AG09319 (cell line): Measurements from ENCODE around the gene TXNIP.

ENCODE experiments used
- DNase-seq: peaks from one replicate; pipeline ENCODE4 v3.0.0-alpha.2; 2010; ENCODE audit warnings: low read depth; ENCODE audit errors: extremely low read depth
- TF ChIP-seq, protein P1 (sequence below): IDR thresholded peaks from 2 replicates; pipeline ENCODE4 v1.5.1; 2011; ENCODE audit warnings: low read depth, mild to moderate bottlenecking, inconsistent platforms, low read length, moderate library complexity

TXNIP gene

GRCh38 chr1:145977016-145977415 is 19.4 kb downstream of the TXNIP start:
- TF ChIP-seq, protein P1, sequence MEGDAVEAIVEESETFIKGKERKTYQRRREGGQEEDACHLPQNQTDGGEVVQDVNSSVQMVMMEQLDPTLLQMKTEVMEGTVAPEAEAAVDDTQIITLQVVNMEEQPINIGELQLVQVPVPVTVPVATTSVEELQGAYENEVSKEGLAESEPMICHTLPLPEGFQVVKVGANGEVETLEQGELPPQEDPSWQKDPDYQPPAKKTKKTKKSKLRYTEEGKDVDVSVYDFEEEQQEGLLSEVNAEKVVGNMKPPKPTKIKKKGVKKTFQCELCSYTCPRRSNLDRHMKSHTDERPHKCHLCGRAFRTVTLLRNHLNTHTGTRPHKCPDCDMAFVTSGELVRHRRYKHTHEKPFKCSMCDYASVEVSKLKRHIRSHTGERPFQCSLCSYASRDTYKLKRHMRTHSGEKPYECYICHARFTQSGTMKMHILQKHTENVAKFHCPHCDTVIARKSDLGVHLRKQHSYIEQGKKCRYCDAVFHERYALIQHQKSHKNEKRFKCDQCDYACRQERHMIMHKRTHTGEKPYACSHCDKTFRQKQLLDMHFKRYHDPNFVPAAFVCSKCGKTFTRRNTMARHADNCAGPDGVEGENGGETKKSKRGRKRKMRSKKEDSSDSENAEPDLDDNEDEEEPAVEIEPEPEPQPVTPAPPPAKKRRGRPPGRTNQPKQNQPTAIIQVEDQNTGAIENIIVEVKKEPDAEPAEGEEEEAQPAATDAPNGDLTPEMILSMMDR: no peak
- no peak for DNase-seq

DNA sequence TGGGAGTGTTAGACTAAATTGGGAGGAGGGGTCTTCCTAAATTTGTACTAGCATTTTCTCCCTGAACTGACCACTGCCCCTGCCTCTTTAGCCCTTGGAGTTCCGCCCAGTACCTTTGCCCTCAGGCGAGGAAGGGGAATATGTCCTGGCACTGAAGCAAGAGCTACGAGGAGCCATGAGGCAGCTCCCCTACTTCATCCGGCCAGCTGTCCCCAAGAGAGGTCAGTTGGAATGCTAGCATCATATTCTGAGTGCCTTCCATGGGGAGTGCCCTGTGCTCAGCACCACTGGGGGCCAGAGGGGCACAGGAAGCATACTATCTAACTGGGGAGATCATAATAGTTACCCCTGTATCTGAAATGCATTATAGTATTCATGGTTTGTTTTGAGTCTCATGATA is 21.2 kb downstream of the TXNIP start:
- no peak for DNase-seq
- TF ChIP-seq, protein P1: no peak

DNA sequence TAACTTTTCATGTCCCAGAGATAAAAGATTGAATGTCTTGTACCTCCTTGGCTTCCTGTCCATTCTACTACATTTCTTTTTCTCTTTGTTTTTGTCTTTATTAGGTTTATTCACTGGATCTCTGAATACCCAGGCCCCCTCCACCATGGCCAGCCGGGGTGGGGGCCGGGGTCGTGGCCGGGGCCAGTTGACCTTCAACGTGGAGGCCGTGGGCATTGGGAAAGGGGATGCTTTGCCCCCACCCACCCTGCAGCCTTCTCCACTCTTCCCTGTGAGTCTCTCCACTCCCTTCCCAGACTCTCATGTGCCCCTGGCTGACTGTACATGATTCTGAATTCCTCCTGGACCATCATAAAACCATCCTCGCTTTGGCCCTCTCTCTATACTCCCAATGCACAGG is 21.7 kb downstream of the TXNIP start:
- no peak for DNase-seq
- TF ChIP-seq, protein P1: no peak

DNA sequence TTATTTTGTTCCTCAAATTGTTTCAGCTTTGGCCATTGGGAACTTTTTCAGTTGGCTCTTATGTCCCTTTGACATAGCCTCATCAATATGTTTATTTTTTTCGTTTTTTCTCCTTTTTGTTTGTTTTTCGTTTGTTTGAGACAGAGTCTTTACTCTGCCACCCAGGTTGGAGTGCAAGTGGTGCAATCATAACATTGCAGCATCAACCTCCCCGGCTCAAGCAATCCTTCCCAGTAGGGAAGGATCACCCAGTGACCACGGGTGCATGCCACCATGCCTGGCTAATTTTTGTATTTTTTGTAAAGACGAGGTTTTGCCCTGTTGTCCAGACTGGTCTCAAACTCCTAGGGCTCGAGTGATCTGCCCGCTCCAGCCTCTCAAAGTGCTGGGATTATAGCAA is 23.8 kb downstream of the TXNIP start:
- no peak for DNase-seq
- TF ChIP-seq, protein P1: no peak

DNA sequence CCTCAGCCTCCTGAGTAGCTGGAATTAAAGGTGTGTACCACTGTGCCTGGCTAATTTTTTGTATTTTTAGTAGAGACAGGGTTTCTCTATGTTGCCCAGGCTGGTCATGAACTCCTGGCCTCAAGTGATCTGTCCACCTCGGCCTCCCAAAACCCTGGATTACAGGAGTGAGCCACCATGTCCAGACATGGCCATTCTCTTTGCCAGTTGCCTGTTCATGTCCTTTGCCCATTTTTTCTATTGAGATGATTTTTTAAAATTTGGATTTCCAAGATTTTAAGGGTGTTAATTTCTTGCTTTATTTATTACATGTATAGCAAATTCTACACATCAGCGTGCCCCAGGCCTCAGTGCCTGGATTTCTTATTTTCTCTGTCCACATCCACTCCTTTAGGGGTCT is 29.1 kb downstream of the TXNIP start:
- TF ChIP-seq, protein P1: no peak
- no peak for DNase-seq

GRCh38 chr1:145965119-145965744 is 31.1 kb downstream of the TXNIP start:
- TF ChIP-seq, protein P1: no peak
- DNase-seq: no peak

DNA sequence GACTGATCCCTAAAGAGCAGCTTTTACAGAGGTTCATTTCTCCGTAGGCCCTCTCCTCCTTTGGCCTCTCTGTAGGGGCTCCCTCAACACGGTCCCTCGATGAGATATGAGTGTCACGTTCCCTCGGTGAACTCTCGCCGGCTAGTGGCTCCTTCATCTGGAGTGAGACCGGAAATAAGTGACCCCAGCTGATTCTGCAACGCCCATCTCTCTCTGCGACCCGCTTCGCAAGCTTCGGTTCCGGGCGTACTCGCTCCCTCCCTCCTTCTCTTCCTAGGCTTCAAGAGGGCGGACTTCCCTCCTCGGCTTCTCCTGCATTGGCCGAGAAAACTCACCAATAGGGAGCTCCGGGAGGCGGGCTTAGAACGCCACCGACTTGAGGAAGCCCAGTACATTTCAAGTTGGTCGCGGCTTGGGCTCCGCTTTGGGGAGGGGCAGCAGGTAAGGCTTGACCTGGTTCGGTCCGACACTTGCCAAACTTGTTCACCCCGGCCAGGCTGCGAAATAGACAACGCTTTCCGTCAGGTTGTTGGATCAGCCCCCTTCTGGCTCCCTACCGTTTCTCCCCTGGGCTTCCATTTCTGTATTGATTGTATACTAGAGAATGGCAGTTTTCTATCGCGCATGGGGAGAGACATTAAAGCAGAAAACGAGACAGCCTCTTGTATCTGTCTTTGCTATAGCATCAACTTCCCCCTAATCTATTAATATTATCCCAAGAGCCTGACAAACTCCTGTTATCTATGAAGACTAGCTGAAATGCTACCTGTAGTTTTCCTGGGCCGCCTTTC is 31.9 kb downstream of the TXNIP start, which contains the start of the genes ANKRD34A and POLR3GL:
ANKRD34A (minus strand) TSS at position 248 of the 791 bp plus-strand sequence. CDS start 2,816 bp downstream, outside the sequence.
POLR3GL (plus strand) TSS at position 363 of the 791 bp plus-strand sequence. CDS start 10,176 bp downstream, outside the sequence.
- DNase-seq: peak; percentile 73
- TF ChIP-seq, protein P1: no peak
